Epithelial cell of proximal tubule (primary cell): ENCODE results near the gene TOPORS. TPM values are rescaled to one million over a fixed set of nuclear protein-coding genes. Genes with fewer than 3 reads are reported as not detected.

Experiments
- DNase-seq: peaks from one replicate; pipeline ENCODE4 v3.0.0-alpha.2; 2011; ENCODE audit warnings: low read depth
- H3K4me3 ChIP-seq: 2 replicates; pipeline ENCODE4 v1.5.1; 2011; ENCODE audit warnings: low read depth, mild to moderate bottlenecking, low read length
- total RNA-seq: library from RNA; depleted of rRNA; stranded (reverse); fragments of >200 nt; gene quantifications from 2 replicates; pipeline ENCODE4 v1.2.3, GENCODE V29; 2015
- TF ChIP-seq, protein P1 (sequence below): conservative IDR thresholded peaks from 2 replicates; pipeline ENCODE4 v1.5.1; 2012; ENCODE audit warnings: low read depth, mild to moderate bottlenecking, low read length

The TOPORS gene
- total RNA-seq, 1 donor from 2014 or later = 18.5 TPM

DNA sequence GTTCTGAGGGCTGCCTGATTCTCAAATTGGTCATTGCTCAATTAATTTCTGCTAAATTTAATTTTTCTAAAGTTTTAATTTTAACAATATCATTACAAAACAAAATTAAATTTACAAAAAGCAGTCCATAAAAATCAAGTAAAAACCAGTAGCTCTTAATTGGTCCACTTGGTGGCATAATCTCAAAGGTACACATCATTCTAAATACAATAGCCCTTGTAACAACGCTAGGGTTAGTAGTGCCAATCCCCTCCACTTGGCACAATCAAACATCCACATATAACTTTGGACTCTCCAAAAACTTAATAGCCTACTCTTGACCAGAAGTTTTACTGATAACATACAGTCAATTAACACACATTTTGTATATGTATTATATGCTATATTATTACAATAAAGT is 22.5 kb upstream of the TOPORS start:
- TF ChIP-seq, protein P1, sequence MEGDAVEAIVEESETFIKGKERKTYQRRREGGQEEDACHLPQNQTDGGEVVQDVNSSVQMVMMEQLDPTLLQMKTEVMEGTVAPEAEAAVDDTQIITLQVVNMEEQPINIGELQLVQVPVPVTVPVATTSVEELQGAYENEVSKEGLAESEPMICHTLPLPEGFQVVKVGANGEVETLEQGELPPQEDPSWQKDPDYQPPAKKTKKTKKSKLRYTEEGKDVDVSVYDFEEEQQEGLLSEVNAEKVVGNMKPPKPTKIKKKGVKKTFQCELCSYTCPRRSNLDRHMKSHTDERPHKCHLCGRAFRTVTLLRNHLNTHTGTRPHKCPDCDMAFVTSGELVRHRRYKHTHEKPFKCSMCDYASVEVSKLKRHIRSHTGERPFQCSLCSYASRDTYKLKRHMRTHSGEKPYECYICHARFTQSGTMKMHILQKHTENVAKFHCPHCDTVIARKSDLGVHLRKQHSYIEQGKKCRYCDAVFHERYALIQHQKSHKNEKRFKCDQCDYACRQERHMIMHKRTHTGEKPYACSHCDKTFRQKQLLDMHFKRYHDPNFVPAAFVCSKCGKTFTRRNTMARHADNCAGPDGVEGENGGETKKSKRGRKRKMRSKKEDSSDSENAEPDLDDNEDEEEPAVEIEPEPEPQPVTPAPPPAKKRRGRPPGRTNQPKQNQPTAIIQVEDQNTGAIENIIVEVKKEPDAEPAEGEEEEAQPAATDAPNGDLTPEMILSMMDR = no peak
- DNase-seq = no peak
- no peak overlapping the region for H3K4me3 ChIP-seq

DNA sequence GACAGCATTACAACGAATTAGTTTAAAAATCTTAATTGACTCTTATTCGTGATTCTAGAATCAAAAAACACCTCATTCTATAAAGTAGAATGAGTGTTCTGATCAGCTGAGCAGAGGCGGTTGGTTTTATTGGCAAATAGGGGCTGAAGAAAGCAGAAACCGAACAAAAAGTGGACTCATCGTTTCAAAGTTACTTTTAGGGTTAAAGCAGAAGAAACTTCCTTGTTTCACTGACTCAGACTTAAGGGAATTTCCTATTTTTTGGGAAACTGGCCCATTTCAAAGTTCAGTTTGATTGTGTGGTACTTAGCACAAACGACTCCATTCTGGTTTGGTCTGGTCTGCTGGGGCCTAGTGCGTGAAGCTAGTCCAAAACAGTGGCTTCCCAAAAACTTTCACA is 21.4 kb upstream of the TOPORS start:
- no peak overlapping the region for H3K4me3 ChIP-seq
- TF ChIP-seq, protein P1 = no peak
- no peak for DNase-seq

DNA sequence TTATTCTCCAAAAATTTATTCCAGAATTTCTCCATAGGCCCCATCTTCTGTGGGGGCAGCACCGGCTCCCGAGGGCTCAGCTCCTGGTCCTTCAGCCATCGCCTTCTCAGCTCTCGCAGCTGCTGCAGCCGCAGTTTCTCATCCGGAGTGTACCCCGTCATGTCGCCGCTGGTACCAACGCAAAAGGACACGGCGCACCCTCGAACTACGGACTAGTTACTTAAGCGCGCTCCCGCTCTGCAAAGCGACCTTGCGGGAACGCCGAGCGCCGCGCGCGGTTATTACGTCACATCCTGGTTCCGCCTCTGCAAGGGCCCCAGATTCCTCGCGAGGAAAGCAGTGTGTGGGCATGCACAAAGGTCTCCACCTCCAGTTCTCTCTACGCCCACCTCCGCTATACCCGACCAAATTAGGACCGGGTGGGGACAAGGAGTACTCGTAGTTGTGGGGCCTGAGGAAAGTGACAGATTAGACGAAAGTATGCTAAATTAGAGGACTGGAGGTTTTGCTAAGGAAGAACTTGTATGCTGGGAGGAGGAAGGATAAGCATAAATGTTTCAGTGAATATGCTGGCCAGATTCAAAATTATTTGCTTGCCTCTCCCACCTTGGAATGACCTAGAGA is 20.6 kb upstream of the TOPORS start, which contains the start of gene NDUFB6:
TSS of gene NDUFB6 (minus strand) at position 260 of the 624 bp plus-strand sequence. CDS start at position 161, 99 bp downstream.
- TF ChIP-seq, protein P1 = no peak
- peak within 1 kb of the TSS; percentile 99 for H3K4me3 ChIP-seq
- no peak for DNase-seq

DNA sequence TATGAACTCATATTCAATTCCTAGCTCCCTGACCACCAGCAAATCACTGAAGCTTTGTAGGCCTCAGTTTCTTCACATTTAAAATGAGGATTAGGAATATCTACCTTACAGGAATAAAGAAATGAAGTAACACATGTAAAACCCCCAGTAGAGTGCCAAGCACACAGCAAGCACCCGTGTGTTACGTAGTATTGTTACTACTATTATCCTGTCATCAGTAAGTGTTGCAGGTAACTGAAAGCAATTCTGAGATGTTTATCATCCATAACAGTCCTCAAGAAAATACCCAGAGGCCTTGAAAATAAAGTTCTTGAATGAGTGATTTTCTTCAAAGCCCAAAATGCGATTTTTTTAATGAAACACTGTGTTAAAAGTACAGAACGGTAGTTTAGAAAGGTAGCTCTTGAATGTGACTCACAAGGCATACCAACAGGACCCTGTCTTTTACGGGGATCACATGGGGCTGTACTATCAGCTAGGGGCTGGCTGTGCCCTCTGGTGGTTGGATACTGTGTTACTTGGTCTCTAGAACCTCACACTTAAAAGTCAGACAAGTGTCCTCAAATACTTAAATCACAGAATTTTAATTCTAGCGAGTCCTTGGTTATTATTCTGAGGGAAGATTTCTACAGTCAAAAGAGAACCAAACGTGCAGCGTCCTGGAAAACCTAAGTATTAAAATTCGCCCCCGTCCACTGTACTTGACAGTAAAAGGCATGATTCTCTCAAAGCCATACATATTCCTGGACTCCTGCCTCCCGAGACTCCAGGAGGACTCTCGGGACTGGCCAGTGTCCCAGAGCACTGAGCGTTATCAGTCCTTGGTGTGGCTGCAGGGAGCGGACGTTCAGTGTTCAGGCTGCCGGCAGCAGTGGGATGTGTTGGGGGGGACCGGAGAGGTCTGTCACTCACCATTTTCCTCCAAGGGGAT is 19.8 kb upstream of the TOPORS start:
- H3K4me3 ChIP-seq = peak overlapping the region; percentile 99
- no peak for DNase-seq
- TF ChIP-seq, protein P1 = peak; percentile 90

DNA sequence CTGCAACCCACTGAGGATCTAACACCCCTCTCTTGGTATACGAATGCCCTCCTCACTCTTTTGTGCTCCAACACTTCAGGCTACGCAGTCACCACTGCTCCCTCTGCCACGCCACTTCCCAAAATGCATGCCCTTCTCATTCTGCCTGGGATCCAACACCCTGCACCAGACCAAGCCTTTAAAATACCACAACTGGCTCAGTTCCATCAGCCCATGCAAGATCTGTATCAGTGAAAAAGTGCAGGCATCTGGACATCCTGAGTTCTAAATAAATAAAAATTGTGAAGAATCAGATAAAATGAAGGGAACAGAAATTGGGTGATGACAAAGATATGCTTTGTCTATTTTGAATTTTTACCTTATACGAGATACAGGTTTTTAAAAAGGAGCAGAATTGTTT is 17.9 kb upstream of the TOPORS start:
- TF ChIP-seq, protein P1 = no peak
- DNase-seq = no peak

GRCh38 chr9:32566770-32567169 is 14.4 kb upstream of the TOPORS start:
- H3K4me3 ChIP-seq = no peak overlapping the region
- TF ChIP-seq, protein P1 = no peak
- DNase-seq = no peak

More for the DNA sequence above, 17.9 kb upstream of the TOPORS start:
- no peak overlapping the region for H3K4me3 ChIP-seq

DNA sequence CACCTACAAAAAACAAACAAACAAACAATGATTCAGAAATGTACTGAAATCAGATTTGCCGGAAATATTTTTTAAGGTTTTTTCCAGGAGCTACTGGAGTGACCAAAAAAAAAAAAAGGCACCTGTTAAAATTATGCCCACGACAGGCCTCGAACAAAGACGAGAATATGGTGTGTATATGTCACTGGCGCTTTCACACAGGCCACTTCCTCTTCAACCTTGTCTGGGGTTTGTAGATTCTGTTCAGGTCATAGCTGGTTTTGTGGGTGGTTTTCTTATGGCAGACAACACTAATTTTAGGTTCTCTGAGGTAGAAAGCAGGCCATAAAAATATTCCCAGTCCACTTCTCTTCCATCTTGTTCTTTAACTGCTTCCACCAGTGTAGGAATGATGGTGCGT is 13.6 kb upstream of the TOPORS start:
- TF ChIP-seq, protein P1 = no peak
- no peak for DNase-seq
- no peak overlapping the region for H3K4me3 ChIP-seq
